ENCODE data around the gene FAM72D.
"Not testable (repeated sequence)": the region's sequence is repeated elsewhere in the genome, so short reads cannot be mapped to it uniquely, and the experiment has no call there.

FAM72D gene

GRCh38 chr1:145157715-145158114 lies 61.9 kb downstream of the FAM72D start:
- not testable (repeated sequence) for H3K4me3 Mint-ChIP-seq

GRCh38 chr1:145161046-145161752 lies 65.4 kb downstream of the FAM72D start:
- H3K36me3 Mint-ChIP-seq (ENCODE audit: low read depth); H3K27me3 Mint-ChIP-seq; H3K4me1 Mint-ChIP-seq (ENCODE audit: low read depth); H3K9me3 Mint-ChIP-seq; H3K27ac Mint-ChIP-seq; H3K4me3 Mint-ChIP-seq; DNase-seq: not testable (repeated sequence)

More at GRCh38 chr1:145157715-145158114, 61.9 kb downstream of the FAM72D start:
- not testable (repeated sequence) for H3K9me3 Mint-ChIP-seq; DNase-seq; H3K36me3 Mint-ChIP-seq (ENCODE audit: low read depth); H3K27ac Mint-ChIP-seq; H3K4me1 Mint-ChIP-seq (ENCODE audit: low read depth); H3K27me3 Mint-ChIP-seq
